Stimulated activated CD8-positive, alpha-beta memory T cell treated with anti-CD3 and anti-CD28 coated beads, Interleukin-4, amount 100 ng/mL, for 1 hour (primary cell): Measurements from ENCODE around the gene MRLN.

Experiments
- DNase-seq, 2 donors: peaks; one replicate each; pipeline ENCODE4 v3.0.0-alpha.2; 2020; ENCODE audit warnings: low read depth in 2 of 2, low spot score in 1 of 2

Gene MRLN

DNA sequence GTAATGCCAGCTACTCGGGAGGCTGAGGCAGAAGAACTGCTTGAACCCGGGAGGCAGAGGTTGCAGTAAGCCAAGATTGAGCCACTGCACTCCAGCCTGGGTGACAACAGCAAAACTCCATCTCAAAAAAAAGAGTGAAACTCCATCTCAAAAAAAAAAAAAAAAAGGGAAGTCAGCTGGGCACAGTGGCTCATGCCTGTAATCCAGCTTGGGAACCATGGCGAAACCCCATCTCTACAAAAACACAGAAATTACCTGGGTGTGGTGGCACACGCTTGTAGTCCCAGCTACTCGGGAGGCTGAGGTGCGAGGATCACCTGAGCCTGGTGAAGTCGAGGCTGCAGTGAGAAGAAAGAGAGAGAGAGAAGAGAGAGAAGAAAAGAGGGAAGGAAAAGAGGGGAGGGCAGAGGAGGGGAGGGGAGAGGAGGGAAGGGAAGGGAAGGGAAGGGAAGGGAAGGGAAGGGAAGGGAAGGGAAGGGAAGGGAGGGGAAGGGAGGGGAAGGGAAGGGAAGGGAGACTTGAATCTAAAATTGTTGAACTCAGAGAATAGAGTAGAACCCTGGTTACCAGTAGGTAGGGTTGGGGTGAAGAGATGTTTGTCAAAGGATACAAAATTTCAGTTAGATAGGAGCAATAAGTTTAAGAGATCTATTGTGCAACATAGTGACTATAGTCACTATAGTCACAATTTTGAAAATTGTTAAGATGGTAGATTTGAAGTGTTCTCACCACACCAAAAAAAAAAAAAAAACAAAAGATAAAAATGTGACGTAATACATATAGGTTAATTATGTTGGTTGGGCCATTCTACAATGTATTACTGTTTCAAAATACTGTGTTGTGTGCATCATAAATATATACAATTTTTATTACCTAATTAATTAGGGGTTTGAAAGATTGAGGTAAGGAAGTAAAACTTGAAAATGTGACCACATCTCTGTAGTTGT lies 46.1 kb downstream of the MRLN start:
- DNase-seq = no peak

- DNase-seq = no peak
Observed at GRCh38 chr10:59705931-59706330, 47.3 kb downstream of the MRLN start.

DNA sequence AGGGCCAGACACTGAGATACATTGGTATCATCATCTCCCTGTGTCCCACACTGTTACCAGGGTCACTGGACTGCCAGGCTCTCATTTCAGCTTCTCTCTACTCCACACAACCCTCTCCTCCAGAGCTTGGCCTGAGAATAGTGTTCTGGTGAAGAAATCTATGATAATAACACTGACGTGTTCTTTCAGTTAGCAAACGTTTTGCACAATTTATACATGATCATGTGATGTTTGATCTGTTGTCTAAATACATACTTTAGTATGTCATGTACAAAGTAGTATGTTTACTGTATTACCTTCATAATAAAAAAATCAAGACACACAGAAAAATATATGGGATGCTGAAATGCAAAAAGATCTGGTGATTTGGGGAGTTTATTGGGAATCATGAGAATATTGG lies 48.6 kb downstream of the MRLN start:
- no peak for DNase-seq

- DNase-seq = no peak
Observed at GRCh38 chr10:59702347-59702746, 50.9 kb downstream of the MRLN start.

DNA sequence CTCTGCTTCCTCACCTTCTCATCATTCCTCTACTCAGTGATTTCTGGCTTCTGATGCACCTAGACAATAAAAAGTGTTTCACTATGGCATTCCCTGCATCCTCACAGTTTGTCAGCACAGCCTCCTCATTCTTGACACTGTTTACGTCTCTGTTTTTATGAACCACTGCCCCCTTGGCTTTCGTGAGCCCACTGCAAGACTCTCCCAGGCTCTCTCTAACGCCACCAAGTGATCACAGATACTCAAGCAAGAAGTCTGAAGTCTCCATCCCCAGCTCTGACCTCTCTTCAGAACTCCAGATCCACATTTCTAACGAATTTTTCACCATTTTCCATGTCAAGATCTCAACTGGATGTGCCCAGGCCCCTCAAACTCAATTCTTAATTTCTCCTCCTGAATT lies 52.5 kb downstream of the MRLN start:
- no peak for DNase-seq

DNA sequence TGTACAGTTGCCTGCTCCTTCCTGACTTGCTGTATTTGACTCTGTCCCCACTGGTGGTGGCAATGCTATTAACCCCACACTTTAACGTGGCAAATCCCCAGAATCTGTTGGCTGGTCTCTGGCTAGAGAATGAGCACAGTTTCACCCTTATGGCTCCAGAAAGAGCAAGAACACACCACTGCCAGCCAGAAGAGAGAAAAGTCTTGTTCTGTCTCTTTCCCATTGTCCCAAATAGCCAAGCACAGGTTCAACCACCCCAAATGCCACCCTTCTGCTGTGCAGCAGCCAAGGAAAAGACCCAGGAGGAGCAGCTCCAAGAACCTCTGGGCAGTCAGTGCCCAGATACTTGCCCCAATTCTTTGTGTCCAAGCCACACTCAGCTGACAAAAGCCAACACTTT lies 54.9 kb downstream of the MRLN start:
- DNase-seq = no peak

GRCh38 chr10:59695637-59696036 lies 57.6 kb downstream of the MRLN start:
- no peak for DNase-seq

GRCh38 chr10:59694936-59695335 lies 58.3 kb downstream of the MRLN start:
- no peak for DNase-seq

GRCh38 chr10:59692113-59692512 lies 61.1 kb downstream of the MRLN start:
- no peak for DNase-seq

- no peak for DNase-seq
Observed at GRCh38 chr10:59688921-59689351, 64.3 kb downstream of the MRLN start.

DNA sequence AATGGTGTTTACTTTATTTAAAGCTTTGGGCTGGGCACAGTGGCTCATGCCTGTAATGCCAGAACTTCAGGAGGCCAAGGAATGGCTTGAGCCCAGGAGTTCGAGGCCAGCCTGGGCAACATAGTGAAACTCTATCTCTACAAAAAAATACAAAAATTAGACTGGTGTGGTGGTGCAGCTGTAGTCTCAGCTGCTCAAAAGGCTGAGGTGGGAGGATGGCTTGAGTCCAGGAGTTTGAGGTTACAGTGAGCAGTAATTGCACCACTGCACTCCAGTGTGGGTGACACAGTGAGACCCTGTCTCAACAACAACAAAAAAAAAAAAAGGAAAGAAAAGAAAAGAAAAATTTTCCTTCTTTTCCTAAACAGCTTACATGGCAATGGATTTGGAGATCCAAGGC lies 65.6 kb downstream of the MRLN start:
- no peak for DNase-seq
